ENCODE measurements around the gene STRN.
"Not testable (repeated sequence)": the region's sequence is repeated elsewhere in the genome, so short reads cannot be mapped to it uniquely, and the experiment has no call there.

Gene STRN

DNA sequence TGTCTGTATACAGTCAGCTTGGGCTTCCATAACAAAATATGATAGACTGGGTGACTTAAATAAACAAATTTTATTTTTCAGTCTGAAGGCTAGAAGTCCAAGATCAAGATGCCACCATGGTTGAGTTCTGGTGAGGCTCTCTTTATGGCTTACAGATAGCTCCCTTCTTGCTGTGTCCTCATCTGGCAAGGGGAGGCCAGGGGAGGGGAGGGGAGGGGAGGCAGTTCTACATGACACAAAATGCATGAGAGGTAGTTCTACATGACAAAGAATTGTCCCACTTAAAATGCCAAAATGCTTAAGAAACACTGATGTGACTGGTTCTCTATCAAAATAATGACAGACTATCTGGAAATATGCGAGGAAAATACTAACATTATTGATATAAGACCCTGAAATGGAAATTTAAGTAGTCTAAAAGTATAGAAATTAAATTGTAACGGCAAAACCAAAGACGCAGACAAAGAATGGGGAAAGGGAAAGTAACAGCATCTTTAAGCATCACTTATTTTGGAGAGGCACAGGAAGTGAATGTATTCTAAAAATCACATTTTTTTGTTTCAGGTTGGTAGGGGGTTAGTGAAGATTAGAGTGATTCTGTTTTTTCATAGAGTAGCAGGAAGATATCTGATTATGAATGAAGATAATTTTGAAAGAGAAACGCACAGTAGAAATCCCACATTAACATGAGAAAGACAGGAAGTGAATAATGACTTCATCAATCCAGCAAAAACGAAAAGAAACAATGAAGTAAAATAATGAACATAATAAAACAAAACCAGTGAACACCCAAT, 131.4 kb downstream of the STRN start:
- no peak for FAIRE-seq

DNA sequence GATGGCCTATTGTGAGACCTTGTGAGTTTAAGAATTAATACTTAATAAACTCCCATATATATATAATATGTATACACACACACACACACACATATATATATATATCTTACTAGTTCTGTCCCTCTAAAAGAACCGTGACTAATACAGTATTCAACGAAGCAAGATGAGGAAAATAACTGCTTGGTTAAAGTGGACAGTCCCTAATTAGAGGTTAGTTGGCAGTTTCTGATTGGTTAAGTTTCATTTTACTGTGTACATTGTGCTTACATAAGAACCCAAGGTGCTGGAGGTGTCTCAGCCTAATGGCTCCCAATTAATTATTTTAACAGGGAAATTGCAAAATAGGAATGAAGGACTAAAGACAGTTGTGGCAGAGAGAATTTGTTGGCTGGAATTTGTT, 132.1 kb downstream of the STRN start:
- no peak for FAIRE-seq

DNA sequence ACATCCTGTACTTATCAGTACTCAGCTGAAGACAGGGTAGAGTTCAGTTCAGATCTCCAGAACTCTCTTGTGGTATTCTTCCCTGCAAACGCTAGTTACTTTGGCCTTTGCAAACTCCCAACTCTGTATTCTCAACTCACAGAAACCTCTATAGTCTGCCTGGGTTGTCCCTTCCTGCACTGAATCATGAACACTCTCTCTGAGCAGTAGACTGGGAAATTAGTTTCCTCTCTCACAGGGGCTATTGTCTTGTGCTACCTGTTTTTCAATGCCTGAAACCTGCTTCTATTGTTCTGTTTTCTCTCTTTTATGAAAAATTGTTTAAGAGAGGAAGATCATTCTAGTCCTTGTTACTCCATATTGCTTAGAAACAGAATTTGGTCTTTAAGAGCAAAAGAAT, 135.2 kb downstream of the STRN start:
- FAIRE-seq = no peak

DNA sequence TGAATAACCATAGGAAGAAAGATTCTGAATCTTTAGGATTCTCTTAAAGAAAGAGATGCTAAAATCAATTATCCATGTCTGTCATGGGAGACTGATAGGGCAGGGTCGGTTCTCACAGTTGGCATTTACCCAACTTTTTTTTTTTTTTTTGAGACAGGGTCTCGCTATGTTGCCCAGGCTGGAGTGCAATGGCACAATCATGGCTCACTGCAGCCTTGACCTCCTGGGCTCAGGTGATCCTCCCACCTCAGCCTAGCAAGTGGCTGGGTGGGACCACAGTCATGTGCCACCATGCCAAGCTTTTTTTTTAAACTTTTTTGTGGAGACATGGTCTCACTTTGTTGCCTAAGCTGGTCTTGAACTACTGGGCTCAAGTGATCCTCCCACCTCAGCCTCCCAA, 141.7 kb downstream of the STRN start:
- not testable (repeated sequence) for FAIRE-seq

DNA sequence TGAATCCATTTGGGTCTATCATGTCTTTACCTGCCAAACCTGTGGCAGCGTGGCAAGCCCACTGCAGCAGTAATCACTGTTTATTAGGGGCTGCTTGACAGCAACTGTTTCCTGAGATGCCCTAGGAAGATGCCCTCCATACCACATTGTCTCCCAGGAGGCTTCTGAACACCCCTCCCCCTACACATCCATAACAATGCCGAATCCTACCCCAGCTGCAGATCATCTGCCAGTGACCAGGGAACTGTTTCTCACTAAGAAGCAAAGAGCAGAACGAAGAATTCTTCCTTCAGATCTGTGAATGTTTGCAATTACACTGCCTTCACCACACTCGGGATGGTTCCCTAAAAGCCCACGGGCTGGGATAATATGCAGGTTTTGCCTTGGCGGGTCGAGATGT, 142.1 kb downstream of the STRN start:
- FAIRE-seq = no peak

DNA sequence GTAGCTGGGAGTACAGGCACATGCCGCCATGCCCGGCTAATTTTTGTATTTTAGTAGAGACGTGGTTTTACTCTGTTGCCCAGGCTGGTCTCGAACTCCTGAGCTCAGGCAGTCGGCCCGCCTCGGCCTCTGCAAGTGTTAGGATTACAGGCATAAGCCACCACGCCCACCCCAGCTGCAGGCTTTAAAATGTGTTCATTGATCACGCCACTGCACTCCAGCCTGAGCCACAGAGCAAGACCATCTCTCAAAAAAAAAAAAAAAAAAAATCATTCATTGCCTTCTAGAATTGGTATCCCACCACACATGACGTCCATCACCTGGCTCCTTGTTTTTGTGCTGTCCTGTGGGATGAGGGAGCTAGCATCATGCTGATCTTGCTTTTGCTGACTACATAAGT, 142.5 kb downstream of the STRN start:
- FAIRE-seq = no peak

DNA sequence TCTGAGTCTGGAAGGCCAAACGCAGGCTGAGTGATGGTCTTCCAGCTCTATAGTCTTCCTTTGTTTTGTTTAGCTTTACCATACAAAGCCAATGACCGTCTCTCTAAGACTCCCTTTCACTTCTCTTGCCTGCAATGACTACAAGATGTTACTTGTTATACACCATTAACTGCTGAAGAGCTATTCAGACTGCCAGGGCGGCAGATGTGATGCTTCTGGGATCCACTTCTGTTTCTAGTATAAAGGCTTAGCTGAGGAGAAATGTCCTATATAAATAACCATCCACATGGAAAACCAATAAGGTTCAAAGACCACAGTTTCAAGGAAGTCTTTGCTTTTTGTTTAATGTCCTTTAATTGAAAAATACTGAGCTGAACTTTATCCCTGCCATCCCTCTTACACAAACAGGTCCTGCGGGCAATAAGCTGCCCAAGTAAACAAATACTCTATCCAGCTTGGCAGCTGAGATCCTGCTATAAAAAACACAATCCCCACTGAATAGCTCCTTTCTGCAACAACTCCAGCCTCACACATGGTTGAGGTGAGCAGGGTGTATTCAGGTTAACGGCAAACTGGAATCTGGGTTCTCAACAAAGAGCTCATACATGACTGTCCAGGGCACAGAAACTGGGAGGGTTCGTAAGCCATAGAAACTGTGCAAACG, 145.3 kb downstream of the STRN start:
- FAIRE-seq = no peak

DNA sequence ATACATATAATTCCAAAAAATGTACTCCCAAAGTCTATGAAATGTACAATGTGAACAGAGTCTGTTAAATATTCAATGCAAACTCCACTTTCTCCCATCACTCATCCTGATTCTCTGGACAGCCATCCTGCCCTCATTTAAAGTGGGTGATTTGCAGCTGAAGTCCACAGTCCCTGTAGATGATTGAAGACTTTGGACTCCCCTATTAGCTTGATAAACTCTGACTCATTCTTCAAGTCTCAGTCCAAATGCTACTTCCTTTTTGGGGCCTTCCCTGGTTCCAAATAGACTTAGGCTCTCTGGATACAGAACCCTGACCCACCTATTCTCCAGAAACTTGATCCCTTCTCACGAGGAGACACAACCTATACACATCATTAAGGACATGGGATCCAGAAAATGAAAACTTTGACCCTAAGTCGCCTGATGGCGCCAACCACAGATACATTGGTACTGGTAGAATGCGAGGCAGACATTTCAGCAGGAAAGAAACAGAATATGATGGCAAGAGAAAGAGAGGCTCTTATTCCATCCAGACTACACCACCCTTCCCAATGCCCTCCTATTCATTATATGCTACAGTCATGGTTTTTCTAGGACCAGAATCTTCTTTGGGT, 147.1 kb downstream of the STRN start:
- FAIRE-seq = no peak

DNA sequence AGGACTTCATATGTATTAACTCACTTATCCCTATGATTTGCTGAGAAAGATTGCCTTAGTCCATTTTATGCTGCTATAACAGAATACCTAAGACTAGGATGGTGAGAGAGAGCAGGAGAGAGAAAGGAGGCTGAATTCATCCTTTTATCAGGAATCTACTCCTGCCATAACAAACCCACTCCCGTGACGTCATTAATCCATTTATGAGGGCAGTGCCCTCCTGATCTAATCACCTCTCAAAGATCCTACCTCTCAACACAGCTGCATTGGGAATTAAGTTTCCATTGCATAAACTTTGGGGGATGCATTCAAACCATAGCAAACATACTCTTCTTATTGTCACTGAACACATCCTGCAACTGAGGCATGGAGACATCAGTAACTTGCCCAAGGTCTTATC, 147.8 kb downstream of the STRN start:
- FAIRE-seq = no peak

DNA sequence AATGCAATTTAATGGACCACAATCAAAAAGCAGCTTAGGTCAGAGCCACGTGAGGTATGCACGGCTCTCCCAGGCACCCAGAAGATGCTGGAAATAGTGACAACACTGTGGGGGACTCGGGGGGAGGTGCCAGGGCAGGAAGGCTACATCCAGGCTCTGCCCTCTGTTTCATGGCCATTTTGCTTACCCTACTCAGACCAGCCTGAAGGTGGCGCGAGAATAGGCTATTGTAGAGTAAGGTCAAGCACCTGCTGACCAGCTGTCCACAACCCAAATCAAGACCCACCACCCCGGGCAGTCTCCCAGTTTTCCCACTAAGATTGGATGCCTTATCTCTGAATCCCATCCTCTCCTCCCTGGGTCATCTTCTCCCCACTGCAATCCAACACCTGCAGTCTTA, 154.1 kb downstream of the STRN start:
- no peak for FAIRE-seq

DNA sequence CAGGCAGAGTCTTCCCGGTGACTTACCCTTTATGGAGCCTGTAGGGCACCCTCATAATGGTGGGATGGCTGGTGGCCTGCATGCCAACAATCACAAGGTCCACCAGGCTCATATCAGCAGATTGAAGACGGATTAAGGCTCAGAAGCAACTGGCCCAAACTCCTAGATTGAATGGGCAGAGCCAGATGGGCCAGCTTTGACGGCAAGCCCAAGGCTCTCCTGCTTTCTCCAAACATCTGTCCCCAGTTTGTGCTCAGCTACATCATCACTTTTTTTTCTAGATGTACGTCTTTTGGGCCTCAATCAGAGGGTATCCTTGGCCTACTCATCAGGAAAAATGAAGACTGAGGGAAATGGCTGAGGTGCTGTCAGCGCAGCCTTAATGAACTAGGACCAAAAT, 155.3 kb downstream of the STRN start:
- no peak for FAIRE-seq

DNA sequence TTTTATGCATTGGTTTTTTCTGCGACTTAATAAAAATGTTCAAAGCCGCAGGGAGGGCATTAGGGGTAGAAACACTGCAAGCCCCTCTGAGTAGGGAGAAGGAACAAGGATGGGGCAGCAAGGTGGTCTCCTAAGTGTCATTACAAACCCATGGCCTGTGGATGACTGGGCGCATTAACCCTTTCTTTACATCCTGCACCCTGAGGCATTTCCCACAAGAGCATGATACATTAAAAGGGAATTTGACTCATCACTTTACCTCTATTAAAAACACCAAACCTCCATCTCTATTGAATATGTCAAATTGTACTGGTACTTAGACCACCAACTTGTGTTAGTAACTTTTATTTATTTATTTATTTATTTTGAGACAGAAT, 157.3 kb downstream of the STRN start:
- FAIRE-seq = no peak

DNA sequence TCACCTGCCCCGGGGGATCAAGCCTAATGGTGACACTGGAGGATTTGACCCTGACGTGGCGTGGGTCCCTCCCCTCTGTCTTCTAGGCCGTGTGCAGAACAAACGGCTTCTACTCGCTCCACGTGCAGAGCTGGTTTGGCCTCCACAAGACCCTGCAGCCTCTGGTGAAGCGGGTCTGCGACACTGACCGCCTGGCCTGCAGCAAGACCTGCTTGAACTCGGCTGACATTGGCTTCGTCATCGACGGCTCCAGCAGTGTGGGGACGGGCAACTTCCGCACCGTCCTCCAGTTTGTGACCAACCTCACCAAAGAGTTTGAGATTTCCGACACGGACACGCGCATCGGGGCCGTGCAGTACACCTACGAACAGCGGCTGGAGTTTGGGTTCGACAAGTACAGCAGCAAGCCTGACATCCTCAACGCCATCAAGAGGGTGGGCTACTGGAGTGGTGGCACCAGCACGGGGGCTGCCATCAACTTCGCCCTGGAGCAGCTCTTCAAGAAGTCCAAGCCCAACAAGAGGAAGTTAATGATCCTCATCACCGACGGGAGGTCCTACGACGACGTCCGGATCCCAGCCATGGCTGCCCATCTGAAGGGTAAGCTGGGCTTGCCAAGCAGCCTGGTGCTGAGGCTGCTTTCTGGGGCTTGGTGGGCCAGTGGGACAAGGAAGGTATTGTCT, 157.8 kb downstream of the STRN start:
- no peak for FAIRE-seq

DNA sequence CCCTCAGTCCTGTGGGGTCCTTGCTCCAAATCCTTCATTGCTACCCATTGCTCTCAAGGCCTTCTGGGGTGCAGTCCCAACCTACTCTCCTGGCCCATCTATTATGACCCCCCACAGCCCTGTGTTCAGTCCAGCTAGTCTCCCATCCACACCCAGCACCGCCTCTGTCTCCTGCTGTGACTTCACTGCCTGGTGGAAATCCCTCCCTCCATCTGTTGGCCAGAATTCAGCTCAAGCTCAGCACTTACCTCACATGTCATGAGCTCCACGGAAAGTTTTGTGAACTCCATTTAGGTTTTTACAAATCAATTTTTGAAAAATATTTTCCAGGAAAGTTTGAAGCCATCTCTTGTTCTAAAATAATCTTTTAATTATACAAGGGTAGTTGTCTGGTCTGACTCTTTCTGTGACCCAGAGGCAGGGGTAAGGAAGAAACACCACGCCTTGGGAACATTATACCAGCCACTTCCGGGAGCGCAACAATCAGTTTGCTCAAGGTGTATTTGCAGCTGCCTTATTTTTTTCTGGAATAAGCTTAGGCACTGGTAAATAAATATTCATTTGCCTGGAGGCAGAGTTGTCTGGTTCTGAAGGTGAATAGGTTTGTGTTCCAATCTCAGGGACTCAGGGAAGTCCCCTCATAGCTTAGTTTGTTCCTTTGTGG, 159.0 kb downstream of the STRN start:
- FAIRE-seq = no peak

DNA sequence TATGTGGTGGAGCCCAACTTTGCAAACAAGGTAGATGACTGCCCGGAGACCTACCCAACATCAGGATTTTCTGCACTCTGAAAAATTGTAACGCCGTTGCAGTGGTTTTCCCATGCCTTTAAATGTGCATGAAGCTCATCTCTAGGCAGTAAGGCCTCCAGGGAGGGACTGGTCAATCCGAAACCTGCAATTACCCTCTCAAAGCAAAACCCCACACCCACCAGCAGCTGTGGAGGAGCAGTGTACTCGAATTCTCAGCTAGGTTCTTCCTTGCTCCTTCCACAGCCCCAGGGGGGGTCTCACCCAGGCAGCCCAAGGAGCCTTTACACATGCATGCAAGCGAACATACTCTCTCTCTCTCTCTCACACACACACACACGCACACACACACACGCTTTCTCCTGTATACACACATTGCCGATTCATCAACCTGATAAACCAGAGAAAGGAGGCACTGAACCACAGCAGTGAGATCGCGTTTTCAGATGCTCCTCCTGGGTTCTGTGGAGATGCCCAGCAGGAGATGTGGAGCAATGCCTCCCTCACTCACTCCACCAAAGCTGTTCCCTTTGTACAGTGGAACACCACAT, 160.6 kb downstream of the STRN start:
- no peak for FAIRE-seq

DNA sequence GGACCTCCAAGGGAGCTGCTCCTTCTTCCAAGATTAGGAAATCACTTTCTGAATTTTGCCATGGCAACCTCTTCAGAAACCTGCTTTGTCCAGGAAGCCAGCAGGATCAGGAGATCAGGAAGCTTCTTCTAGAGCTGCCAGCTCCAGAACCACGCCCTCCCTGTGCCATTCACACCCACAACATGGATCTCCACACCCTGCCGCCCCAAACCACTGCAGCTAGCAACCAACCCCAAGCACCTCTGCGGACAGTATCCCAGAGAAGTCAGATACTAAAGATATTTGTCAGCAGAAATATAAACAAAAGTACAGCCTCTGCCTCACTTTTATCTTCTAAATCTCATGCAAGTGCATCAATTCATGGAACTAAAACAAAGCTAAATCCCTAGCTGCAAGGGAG, 163.4 kb downstream of the STRN start:
- FAIRE-seq = no peak

DNA sequence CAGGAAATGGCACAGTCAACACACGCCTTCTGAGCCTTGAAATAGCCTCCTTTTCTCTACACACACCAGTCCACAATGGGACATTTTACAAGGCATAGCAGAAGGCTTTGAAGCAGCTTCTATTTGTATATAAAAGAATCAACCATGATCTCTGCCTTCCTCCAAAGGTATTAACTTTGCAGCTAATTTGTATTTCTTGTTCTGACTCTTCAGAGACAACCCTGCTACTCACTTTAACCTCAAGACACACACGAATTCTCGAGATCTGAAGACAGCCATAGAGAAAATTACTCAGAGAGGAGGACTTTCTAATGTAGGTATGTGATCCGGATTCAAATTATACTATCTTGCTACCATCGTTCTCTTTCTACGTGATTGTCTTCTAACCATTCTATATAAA, 165.2 kb downstream of the STRN start:
- no peak for FAIRE-seq

DNA sequence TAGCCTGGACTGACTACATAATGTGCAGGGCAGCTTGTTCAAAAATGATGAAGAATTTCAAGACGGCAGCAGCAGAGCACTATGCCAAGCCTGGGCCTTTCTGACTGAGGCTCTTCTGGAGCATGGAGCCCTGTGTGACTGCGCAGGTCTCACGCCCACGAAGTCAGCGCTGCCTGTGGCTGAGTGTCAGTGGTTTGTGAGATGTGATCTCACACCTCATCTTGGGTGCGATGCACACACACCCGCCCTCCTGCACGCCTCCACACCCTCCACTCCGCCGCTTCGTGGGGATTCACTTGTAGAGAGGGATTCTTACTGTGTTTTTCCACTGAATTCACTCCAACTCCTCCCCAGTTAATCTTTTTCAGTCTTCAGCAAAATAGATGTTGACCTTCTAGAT, 166.0 kb downstream of the STRN start:
- FAIRE-seq = no peak

DNA sequence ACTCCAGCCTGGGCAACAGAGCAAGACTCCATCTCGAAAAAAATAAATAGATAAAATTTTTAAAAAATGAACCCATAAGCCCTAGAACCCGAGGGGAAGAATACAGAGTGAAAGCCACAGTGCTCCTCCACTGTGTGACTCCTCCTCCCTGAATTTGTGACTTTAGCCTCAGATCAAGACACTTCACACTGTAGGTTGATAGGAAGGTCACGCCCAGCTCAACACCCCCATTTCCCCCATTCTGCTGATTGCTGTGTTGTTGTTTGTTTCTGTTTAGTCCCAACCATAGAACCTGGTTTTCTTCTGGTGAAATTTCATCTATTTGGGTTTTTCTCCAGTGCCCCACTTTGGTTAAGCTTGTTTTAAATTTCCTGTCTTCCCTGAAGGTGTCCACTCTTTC, 167.6 kb downstream of the STRN start:
- no peak for FAIRE-seq

DNA sequence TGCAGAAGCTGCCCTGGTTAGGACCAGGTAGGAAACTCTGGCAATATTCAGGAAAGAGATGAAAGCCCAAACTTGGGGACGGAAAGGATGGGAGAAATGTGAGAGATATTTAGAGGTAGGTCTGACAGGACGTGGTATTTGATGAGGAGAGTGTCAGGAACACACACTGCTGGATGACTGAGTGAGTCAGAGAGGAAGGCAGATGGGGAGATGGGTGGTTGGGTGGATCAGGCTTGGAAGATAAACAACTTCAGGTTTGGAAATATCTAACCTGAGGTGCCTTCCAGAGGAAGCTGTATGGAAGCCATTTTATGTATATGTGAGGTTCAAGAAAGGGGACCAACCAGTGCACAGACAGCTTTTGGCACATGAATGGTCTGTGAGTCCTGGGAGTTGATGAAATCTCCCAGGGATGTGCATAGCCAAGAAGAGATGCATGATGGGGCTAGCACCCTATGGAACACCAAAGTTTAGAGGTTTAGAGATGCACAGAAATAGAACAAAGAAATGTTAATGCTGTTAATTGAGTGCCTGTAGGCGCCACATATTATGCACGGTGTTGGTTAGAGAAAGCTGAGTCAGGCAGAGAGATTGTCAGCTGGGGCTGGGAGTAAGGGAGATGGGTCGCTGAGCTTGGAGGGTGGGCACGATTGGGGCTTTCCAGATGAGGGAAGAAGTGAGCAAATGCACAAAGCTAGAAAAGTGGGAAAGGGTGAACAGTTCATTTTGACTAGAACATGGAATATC, 168.8 kb downstream of the STRN start:
- no peak for FAIRE-seq
